HG02759 (cell line): ENCODE measurements around the gene SMAP1.
A peak's percentile ranks its signal among the peaks of the same experiment; 100 is the strongest.

ENCODE experiments used
- ATAC-seq: cut with Tn5 transposase; IDR thresholded peaks from one replicate; pipeline ENCODE4 v1.9.1; 2021; ENCODE audit warnings: mild to moderate bottlenecking, moderate library complexity; ENCODE audit not compliant: unreplicated experiment

SMAP1 gene

DNA sequence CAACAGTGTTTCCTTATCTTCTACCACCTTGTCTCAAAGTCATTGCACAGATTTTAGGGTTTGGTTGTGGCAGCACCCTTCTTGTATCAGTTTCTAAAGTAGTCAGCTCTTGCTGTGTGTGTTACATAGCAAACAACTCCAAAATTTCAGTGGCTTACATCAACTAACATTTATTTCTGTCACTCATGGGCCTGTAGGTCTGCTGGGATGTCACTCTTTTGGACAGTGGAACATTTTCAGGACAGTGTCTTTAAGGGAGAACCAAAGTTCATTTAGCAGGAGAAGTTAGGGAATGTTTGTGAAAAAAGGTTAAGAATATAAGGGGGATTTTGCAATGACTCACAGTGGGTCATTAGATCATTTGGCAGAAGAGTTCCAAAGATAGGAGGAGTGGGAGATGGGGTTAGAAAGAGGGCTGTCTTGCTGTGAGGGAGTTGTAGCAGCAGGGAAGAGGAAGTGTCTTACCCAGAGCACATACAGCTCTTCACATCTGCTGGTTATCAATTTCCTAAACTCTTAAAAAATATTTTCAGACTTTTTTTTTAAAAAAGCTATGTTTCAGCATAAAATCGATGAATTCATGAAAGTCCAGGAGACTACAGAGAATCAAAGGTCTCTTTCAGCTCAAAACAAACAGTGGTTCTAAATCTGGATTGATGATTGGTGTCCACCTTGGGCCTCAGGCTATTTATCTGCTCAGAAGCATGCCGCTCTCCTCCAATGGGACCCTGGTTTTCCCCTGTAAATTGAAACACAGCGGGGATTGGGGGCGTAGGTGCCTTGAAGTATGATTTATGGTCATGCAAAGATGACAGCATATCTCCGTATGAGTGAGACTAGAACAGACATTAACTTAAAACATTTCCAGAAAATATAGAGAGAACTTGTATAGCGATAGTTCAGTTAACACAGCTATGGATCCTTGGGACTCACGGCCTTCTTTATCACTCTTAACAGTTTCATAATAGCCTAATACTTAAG, 171.9 kb downstream of the SMAP1 start:
- peak; percentile 61 for ATAC-seq

- ATAC-seq: no peak
Measured at GRCh38 chr6:70841112-70841511, 173.4 kb downstream of the SMAP1 start.

DNA sequence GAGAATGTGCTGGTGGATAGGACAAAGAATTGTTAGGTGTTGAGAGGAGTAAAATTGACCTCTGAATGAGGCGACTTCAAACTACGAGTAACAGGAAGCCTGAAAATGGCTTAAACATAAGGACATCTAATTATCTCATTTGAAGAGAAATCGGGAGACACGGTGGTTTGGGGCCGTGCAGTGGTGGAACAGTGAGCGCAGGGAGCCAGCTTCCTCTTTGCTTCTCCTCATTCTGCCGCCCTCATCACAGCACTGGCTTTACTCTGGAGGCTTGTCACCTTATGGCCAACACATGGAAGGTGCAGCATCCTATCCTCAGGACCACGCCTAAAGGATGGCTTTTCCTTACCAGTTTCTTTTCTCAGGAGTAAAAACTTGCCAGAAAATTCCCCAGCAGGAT, 174.9 kb downstream of the SMAP1 start:
- no peak for ATAC-seq

- no peak for ATAC-seq
Measured at GRCh38 chr6:70843328-70843918, 175.7 kb downstream of the SMAP1 start.

- no peak for ATAC-seq
Measured at GRCh38 chr6:70844301-70844700, 176.6 kb downstream of the SMAP1 start.

GRCh38 chr6:70846207-70846835, 178.6 kb downstream of the SMAP1 start:
- no peak for ATAC-seq

DNA sequence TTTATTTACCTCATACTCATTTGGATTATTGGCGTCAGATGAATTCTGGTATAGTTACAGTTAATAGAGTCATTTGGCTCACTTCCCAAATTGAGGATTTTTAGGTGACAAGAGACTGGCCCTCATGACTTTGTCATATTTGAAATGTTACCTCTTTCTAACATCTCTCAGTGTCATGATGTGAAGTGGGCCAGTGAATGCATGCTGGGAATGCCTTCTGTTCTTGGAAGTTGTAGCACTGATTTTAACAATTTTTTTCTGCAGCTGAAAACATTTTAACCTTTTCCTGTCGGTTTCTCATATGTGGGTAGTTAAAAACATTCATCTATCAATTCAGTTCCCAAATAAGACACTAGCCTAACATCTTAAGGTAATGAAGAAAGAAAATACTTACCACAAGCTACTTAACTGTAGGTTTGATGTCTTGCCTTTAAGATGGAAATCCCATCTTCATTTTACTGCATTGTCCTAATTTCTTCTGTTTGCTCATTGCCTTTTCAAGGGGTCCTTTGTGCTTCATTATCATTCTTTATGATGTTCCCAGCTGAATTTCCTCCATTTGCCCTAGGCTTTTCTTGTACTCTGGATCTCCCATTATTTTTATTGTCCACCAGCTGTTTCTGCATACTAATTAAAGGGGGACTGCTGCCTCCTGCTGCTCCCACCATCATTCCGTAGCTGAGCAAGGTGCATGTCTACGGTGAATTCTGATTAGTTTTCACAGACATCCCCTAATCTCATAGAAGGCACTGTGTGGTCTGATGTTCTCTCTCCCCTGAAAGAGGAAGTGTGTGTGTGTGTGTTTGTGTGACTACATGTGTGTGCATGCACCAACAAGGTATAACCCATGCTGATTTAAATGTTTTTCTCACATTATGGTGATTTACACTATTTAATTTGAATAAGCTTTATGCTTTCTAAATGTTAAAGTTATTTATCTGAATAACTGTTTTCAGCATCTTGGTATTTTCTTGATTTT, 179.7 kb downstream of the SMAP1 start:
- no peak for ATAC-seq

DNA sequence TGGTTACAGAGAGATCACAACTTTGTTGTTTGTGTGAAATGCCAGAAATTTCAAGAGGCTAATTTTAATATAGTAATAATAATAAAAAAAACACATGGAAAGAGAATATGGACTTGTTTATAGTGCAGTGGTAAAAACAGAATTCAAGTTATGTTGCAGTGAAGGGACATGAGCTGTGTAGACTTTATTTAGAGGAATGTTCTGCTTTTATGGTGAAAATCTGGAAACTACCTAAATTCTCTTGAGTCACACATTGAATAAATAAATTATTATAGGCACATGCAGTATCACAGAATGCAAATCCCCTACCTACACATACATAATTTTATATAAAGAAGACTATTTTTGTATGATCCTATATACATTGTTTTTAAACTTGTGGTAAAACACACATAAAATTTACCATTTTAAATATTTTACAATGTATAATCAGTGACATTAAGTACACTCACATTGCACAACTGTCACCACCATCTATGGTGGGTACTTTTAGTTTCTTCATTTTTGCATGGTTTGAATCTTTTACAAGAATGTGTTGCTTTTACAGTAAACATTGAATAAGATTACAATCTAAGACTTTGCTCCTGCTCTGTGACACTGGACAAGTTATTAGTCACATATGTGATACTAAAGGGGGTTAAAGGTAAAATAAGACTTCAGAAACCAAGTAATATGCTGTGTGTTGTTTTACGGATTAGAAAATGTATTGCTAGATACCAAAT, 181.8 kb downstream of the SMAP1 start:
- no peak for ATAC-seq

- ATAC-seq: no peak
Measured at GRCh38 chr6:70852667-70853246, 185.1 kb downstream of the SMAP1 start.

- ATAC-seq: peak; percentile 99
Measured at GRCh38 chr6:70857387-70858077, 189.8 kb downstream of the SMAP1 start.

DNA sequence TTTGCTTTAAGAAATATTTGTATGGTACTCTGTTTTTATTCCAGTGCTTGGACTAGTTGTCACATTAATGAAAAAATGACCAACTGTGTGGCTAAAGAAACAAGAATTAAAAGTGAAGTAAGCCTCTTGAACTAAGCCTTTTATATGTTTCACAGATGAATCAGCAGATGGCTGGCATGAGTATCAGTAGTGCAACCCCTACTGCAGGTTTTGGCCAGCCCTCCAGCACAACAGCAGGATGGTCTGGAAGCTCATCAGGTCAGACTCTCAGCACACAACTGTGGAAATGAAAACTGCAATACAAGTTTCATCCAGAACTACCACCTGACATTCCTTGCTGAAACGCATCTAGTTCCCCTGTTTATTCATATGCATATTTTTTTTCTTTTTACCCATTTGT, 192.4 kb downstream of the SMAP1 start:
- no peak for ATAC-seq

DNA sequence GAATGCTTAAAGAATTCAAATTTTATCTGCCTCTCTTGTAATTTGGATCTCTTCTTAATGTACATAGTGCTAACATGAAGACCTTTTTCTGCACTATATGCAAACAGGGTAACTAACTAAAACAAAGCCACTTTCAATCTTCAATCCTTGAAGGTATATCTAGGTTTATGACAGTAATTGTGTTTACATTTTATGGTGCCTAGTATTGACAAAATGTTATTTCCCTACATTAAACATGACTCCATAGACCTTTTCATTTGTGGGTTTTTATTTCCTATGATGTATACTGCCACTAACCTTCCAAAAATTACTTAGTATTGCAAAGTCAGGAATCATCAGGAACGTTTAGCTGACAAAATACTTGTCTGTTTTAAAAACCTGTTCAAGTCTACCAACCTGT, 193.2 kb downstream of the SMAP1 start:
- no peak for ATAC-seq

GRCh38 chr6:70863343-70863742, 195.7 kb downstream of the SMAP1 start:
- ATAC-seq: peak; percentile 50

DNA sequence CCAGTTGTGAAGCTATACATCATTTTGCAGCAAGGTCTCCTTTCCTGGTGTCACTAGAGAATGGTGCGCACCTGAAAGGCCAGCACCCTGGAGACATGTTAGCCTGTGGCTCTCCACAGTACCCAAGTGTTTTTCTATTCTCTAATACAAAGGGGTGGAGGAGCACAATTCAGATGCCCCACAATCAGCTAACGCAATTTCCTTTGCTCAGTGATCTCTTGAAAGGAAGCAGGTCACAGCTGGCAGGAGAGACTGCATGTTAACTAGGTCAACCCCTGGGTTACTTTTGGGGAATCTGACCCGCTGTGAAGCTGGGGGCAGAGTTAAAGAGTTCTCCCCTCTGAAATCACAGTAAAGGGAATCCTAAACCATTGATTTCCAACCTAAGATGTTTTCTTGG, 196.7 kb downstream of the SMAP1 start:
- ATAC-seq: no peak

DNA sequence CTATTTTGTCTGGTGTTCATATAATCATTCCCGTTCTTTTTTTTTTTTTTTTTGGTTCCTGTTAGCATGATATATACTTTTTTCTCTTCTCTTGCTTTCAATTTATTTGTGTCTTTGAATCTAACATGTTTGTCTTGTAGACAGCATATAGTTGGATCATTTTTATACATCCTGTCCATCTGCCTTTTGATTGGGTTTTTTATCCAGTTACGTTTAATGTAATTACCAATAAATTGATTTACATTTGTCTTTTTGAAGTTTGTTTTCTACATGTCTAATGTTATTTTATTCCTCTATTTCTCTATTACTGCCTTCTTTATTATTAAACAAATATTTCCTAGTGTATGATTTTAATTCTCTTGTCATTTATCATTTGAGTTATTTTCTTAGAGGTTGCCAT, 204.8 kb downstream of the SMAP1 start:
- ATAC-seq: no peak

DNA sequence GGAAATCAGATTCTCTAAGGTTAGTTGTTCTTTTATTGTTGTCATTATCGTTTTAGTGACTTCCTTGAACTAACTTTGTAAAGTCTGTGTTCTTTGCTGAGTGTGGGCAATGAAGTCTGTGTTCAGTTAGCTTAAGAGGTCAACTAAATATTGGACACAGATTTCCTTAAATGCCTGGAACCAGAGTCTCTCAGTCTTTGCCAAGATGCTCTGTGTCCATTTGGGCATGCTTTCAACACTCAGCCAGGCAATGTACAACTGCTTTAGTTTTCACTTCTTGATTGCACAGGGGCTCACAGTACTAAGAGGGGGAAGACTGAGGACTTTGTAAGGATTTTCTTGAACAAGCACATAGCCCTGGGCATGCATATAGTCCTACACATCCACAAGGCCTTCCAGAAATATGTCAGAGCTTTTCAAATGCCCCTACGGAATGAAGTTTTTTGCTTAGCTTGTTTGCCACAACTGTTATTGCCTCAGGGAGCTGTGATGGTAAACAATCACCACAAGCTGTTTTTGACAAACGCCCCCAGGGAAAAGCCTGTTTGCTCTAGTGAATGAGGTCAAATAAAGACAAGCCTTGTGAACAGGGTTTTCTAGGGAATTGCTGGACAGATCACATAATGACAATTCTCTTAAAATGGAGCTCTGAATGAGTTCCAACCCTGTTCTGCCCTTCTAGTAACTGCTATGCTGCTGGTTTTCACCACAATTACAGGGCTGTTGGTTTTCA, 206.7 kb downstream of the SMAP1 start:
- no peak for ATAC-seq

DNA sequence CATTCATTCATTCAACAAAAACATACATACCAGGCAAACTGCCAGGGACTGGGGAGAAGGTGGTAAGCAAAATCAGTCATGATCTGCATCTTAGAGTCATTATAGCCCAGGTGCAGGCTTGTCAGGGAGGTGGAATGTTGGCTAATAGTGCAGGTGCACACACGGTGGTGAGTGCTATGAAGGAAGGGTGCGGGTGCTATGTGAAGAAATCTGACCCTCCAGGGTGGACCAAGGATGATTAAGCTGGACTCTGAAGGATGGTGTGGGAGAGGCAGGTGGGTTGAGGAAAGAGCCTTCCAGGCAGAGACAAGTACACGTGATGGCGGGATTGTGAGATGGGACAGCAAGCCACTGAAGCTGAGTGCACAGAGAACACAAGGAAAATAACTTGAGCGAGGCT, 211.8 kb downstream of the SMAP1 start:
- no peak for ATAC-seq
